ENCODE results near the gene TCAF1. TPM values are rescaled to one million over a fixed set of nuclear protein-coding genes. Genes with fewer than 3 reads are reported as not detected.

TCAF1 gene, protein sequence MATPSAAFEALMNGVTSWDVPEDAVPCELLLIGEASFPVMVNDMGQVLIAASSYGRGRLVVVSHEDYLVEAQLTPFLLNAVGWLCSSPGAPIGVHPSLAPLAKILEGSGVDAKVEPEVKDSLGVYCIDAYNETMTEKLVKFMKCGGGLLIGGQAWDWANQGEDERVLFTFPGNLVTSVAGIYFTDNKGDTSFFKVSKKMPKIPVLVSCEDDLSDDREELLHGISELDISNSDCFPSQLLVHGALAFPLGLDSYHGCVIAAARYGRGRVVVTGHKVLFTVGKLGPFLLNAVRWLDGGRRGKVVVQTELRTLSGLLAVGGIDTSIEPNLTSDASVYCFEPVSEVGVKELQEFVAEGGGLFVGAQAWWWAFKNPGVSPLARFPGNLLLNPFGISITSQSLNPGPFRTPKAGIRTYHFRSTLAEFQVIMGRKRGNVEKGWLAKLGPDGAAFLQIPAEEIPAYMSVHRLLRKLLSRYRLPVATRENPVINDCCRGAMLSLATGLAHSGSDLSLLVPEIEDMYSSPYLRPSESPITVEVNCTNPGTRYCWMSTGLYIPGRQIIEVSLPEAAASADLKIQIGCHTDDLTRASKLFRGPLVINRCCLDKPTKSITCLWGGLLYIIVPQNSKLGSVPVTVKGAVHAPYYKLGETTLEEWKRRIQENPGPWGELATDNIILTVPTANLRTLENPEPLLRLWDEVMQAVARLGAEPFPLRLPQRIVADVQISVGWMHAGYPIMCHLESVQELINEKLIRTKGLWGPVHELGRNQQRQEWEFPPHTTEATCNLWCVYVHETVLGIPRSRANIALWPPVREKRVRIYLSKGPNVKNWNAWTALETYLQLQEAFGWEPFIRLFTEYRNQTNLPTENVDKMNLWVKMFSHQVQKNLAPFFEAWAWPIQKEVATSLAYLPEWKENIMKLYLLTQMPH
- 63.2 and 68.2 TPM in 2 replicates for total RNA-seq

GRCh38 chr7:143901668-143902331 lies at the start of gene TCAF1:
Gene TCAF1, minus strand, starts transcription at chr7:143902176. Its CDS starts 25,568 bp downstream, at chr7:143876608.

DNA sequence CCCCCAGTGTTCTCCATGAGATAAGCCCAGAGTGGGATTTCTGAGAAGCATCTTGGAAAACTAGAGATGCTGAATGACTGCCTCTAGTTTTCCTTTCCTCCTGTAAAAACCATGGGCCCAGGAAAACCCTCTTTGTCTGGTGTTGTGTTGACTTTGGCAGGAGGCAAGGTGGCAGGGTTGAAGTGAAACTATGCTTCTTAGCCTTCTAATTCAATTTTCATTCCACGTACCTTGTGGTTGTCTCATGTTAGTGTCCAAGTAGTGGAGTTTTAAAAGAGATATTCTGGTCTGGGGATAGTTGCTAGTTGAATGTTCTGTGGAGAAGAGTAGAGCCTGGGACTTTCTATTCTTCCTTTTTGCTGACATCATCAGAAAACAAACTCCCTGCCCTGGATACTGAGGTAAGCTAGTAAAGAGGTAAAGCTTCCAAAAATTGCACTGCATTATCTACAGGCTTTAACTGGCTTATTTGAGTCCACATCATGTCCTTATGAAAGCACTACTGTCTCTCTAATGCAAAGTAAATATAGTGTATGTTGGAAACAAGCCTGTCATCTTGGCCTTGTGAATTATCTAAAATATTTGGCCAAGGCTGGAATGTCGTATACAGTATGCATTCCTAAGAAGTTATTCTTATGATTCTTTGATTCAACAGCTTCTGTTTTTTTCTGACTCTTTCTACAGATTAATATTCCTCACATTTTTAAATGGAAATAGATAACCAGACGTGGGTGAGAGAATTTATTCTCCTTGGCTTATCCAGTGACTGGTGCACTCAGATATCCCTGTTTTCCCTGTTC lies 32.8 kb upstream of the TCAF1 start, which contains the start of gene OR2F2:
Gene OR2F2, plus strand, starts transcription at position 708 of the 800 bp plus-strand sequence. Its CDS starts 0 bp downstream, at position 708.

Other genes starting within 250 kb of the TCAF1 start
- 0.12 and 0.44 TPM in 2 replicates for gene CTAGE6, start 144.5 kb downstream of the TCAF1 start, total RNA-seq
- not detected in 2 replicates for gene OR2F2, start 33.1 kb upstream of the TCAF1 start, total RNA-seq
- under 0.01 TPM in 1 of 2 replicates, not detected in the other for gene OR2F1, start 52.7 kb upstream of the TCAF1 start, total RNA-seq
- under 0.01 TPM in 1 of 2 replicates, not detected in the other for gene OR6B1, start 98.1 kb upstream of the TCAF1 start, total RNA-seq
- not detected in 2 replicates for gene OR2A5, start 146.8 kb upstream of the TCAF1 start, total RNA-seq
- gene OR2A25, start 167.6 kb upstream of the TCAF1 start, total RNA-seq: not detected in 2 replicates
- not detected in 2 replicates for gene OR2A12, start 184.1 kb upstream of the TCAF1 start, total RNA-seq
- not detected in 2 replicates for gene OR2A2, start 207.4 kb upstream of the TCAF1 start, total RNA-seq
- gene OR2A14, start 221.0 kb upstream of the TCAF1 start, total RNA-seq: not detected in 2 replicates

Data from uterine smooth muscle cell (primary cell).